Measurements from ENCODE around the gene NTRK1. TPM values are rescaled to one million over a fixed set of nuclear protein-coding genes. Genes with fewer than 3 reads are reported as not detected.

NTRK1 gene
- total RNA-seq, 1 donor from 2014 or later: not detected

DNA sequence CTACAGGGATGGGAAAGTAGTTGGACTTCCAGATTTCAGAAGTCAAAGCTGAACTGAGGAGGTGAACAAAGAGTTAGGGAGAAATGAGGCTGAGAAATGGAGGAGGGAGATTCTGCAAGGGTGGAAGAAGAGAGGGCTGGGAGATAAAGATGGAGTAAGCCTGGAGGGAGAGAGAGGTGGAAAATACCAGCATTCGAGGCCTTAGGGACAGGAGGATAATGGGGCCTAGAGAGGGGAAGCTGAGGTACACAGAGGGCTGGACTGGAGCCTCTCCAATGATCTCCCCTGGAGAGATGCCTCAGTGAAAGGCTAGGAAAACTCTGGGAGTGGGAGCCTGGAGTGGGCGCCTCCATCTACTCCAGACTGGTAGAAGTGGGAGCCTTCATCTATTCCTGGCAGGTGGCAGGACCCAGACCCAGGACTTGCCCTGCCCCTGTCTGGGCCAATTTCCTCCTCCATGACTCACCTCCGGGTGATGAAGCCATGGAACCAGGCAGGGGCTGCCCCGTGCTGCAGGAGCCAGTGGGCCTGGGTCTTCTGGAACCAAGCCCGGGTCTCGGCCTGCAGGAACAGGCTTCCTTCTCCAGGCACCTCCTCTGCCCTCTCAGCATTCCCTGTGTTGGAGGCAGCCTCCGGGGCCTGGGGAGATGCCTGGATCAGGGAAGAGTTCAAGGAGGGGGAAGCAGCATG lies 45.9 kb upstream of the NTRK1 start:
- no peak for DNase-seq (ENCODE audit: low read depth)
- no peaks in the 10 kb centered on the region for H3K36me3 ChIP-seq (ENCODE audit: control insufficient read depth, insufficient read depth, low read length)
- H3K4me3 ChIP-seq (ENCODE audit: low read depth, low read length): no peak overlapping the region
- H3K27me3 ChIP-seq (ENCODE audit: control insufficient read depth, insufficient read depth, low read length): peaks cover 6% of the 10 kb centered on the region
- TF ChIP-seq CTCF (IDR thresholded peaks at IDR 0.05; ENCODE audit: insufficient read depth, low read length, poor library complexity, severe bottlenecking): no peak

- H3K4me3 ChIP-seq (ENCODE audit: low read depth, low read length): no peak overlapping the region
- no peaks in the 10 kb centered on the region for H3K36me3 ChIP-seq (ENCODE audit: control insufficient read depth, insufficient read depth, low read length)
- peaks cover 6% of the 10 kb centered on the region for H3K27me3 ChIP-seq (ENCODE audit: control insufficient read depth, insufficient read depth, low read length)
- DNase-seq (ENCODE audit: low read depth): no peak
- TF ChIP-seq CTCF (IDR thresholded peaks at IDR 0.05; ENCODE audit: insufficient read depth, low read length, poor library complexity, severe bottlenecking): no peak
These were observed 45.3 kb upstream of the NTRK1 start for GRCh38 chr1:156815307-156815826.

- DNase-seq (ENCODE audit: low read depth): no peak
- no peak for TF ChIP-seq CTCF (IDR thresholded peaks at IDR 0.05; ENCODE audit: insufficient read depth, low read length, poor library complexity, severe bottlenecking)
- Histone ChIP-seq H3K27me3 (ENCODE audit: control insufficient read depth, insufficient read depth, low read length) (peaks cover 6% of the 10 kb centered on the region), H3K4me3 (ENCODE audit: low read depth, low read length) (no peak overlapping the region), H3K36me3 (ENCODE audit: control insufficient read depth, insufficient read depth, low read length) (no peaks in the 10 kb centered on the region)
These were observed 44.7 kb upstream of the NTRK1 start for GRCh38 chr1:156815961-156816422.

- no peaks in the 10 kb centered on the region for H3K36me3 ChIP-seq (ENCODE audit: control insufficient read depth, insufficient read depth, low read length)
- no peak for DNase-seq (ENCODE audit: low read depth)
- TF ChIP-seq CTCF (IDR thresholded peaks at IDR 0.05; ENCODE audit: insufficient read depth, low read length, poor library complexity, severe bottlenecking): no peak
- H3K27me3 ChIP-seq (ENCODE audit: control insufficient read depth, insufficient read depth, low read length): peaks cover 6% of the 10 kb centered on the region
- no peak within 1 kb of the TSS for H3K4me3 ChIP-seq (ENCODE audit: low read depth, low read length)
These were observed 43.9 kb upstream of the NTRK1 start, which contains the start of gene SH2D2A for GRCh38 chr1:156816561-156817328. Gene SH2D2A (minus strand): TSS chr1:156816848. CDS start chr1:156816708, 140 bp downstream.

DNA sequence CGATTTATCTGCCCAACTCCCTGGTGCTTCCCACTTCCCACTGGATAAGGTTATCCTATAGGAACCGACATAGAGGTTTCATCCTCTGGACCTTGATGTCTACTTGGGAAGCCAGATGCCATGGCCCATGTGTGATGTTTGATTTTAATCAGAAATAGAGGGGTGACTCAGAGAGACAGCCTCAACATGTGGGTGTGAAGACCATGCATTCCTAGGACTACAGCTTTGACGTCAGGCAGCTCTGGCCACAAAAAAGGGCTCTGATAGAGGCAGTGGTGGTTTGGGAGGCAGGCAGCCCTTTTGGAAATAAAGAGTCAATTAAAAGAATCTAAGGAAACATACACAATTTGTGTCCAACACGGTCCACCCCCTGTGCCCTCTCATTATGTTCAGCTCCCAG lies 38.9 kb upstream of the NTRK1 start:
- no peak for TF ChIP-seq CTCF (IDR thresholded peaks at IDR 0.05; ENCODE audit: insufficient read depth, low read length, poor library complexity, severe bottlenecking)
- DNase-seq (ENCODE audit: low read depth): no peak
- Histone ChIP-seq H3K27me3 (ENCODE audit: control insufficient read depth, insufficient read depth, low read length) (peaks cover 2% of the 10 kb centered on the region), H3K36me3 (ENCODE audit: control insufficient read depth, insufficient read depth, low read length) (no peaks in the 10 kb centered on the region), H3K4me3 (ENCODE audit: low read depth, low read length) (no peak overlapping the region)

All from kidney epithelial cell (primary cell).